HG02759 (cell line): ENCODE measurements around the gene KAZALD1.

ENCODE experiments used
- ATAC-seq: cut with Tn5 transposase; IDR thresholded peaks from one replicate; pipeline ENCODE4 v1.9.1; 2021; ENCODE audit warnings: mild to moderate bottlenecking, moderate library complexity; ENCODE audit not compliant: unreplicated experiment

KAZALD1 gene

GRCh38 chr10:101094121-101094879, 32.5 kb downstream of the KAZALD1 start:
- no peak for ATAC-seq

DNA sequence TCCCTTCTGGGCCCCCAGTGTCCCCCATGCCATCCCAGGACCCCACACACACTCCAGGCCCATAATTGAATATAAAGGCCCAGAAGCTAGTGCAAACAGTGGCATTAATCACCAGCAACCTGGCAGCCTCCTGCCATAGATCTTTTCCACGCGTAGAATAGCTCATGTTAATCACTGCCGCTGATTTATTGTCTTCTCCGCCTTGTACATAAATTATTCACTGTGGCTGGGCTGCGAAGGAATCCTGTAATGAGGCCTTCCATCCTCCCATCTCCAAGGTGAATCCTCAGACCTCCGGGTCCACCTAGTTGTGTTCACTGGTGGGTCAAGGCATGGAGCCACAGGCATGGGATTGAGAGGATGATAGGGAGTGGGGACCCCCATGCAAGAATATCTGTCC, 33.2 kb downstream of the KAZALD1 start:
- ATAC-seq = no peak

DNA sequence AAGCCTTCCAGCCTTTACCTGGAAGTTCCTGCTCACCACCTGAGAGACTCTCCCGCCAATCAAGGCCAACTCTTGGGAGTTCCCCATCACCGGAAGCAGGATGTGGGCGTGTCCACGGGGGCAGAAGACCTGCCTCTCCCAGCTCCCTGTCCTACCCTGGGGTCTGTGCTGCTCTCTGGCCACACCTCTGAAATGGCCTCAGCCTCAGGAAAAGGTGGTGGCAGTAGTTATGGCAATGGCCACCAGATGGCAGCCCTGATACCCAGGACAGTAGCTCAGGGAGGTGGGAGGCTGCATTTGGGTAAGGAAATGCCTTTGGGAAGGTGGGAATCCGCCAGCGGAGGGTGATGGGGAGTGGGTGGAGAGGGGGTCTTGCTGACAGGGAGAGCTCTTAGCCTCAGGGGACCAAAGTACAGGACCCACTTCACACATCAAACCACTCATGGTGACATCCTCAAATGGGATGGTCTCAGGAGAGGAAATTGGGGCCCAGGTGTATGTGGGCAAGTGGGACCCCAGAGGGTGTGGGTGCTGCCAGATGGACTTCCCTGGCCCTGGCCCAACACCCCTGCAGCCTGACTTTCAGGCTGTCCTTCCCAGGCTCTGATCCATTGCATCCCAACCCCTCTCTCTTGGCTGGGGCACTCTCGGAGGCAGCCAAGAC, 33.9 kb downstream of the KAZALD1 start:
- peak; percentile 80 for ATAC-seq

- ATAC-seq = no peak
Measured at GRCh38 chr10:101096378-101096777, 34.6 kb downstream of the KAZALD1 start.

DNA sequence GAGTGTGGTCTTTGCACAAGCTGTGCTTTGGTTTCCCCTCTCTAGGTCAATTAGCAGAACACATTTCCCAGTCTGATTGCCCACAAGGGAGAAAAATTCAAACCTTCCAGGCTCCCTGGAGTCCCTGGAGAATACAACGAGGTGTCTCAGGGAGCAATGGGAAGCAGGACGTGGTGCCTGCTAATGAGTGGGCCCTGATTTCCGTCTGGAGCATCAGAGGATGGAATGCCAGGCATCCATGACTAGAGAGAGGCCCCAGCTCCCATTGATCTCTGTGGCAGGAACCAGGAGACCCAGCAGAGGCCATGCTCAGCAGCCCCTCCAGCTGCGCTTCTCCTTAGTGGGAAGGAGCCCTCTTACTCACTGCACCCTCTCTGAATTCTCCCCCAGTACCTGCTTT, 36.1 kb downstream of the KAZALD1 start:
- no peak for ATAC-seq

DNA sequence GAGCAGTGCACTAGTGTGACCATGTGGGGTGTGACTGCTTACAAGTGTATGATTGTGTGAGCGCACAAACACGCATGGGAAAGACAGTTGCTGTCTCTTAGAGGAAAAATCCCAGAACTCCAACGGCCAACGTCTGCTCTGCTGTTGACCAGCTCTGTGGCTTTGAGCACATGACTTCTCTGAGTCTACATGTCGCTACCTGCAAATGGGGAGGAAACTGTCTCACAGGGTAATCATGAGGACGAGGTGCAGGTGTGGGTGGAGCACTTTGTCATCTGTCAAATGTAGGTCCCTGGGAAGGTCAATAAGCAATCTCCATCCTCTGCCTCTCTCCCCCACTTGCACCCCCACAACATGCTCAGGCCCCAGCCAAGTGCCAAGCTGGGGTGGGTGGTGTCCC, 38.1 kb downstream of the KAZALD1 start:
- ATAC-seq = no peak

GRCh38 chr10:101101372-101101881, 39.6 kb downstream of the KAZALD1 start:
- ATAC-seq = no peak

DNA sequence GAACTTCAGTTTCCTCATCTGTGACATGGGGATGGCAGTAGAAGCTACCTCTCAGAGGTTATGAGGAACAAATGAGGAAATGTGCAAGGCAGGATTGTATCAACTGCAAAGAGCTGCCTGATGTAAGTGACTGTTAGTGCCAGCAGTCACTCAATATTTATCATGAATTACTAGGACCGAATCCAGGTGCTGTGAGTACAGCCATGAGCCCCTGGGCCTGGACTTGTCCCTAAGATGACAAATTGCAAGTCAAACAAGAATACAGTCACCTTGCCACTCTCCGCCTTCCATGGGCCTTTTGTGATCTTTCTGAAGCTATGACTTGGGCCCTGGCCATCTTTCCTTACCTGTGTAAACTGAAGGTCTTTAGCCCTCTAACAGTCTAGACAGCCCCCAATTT, 41.6 kb downstream of the KAZALD1 start:
- ATAC-seq = no peak

DNA sequence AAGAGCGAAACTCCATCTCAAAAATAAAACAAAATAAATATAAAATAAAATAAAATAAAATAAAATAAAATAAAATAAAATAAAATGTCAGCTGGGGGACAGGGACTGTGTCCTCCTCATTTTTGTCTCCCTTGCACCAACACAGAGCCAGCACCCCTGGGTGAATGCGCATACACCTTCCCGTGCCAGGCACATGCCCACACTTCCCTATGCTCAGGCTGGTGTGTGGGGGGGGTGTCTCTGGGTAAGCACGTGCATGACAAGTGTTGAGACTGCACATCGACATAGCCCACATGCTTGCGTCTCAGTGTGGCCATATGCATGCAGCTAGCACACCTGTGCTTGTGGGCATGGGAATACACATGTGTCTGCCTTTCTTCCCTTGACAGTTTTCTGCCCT, 44.6 kb downstream of the KAZALD1 start:
- ATAC-seq = no peak

- ATAC-seq = no peak
Measured at GRCh38 chr10:101107771-101108170, 46.0 kb downstream of the KAZALD1 start.

GRCh38 chr10:101110856-101111523, 49.2 kb downstream of the KAZALD1 start:
- ATAC-seq = no peak

- ATAC-seq = no peak
Measured at GRCh38 chr10:101111547-101111946, 49.8 kb downstream of the KAZALD1 start.

DNA sequence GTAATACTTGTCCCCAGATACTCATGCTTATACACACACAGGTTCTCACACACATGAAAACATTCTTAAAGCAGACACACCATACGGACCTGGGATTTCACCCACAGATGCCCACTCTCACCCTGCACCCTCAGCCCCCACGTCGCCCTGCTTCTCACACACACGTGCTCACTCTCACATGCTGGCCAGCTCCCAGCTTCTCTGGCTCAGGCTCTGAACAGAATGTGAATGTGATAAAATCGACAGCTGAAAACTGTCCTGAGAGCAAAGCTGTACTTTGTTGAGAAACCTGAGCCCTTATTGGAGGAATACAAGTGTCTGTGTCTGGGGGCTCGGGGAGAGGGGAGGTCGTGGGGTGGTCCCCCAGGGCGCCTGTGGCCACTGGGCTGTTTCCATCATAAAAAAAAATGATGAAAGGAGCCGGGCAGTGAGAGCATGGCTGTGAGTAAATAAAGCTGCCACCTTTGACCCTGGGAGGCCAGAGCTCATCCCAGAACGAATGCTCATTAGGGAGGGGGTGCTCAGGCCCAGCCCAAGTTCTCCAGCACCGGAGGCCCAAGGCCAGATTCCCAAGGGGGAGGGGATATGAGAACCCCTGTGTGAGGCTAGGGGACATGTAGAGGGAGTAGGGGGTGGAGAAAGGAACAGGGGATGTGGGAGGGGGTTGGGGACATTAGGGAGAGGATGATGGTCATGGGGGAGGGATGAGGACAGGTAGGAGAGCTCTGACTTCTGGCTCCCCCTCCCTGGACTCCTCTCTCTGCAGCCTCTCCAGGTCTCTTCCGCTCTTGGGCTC, 51.2 kb downstream of the KAZALD1 start:
- no peak for ATAC-seq

DNA sequence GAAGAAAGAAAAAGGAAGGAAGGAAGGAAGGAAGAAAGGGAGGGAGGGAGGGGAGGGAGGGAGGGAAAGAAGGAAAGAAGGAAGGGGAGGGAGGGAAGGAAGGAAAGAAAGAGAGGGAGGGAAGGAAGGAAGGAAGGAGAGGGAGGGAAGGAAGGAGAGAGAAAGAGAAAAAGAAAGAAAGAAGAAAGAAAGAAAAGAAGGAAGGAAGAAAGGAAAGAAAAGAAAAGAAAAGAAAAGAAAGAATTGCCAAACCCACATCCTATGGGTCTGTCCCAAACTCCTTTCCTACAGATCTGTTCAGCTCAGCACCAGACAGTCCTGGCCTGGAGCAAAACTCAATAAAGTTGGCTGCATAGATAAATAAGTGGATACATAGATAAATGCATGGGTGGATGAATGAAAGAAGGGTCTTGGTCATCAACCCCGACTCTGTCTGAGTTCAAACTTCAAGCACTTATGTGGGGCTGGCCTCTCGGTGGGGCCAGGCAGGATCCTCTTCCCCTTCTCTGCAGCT, 52.2 kb downstream of the KAZALD1 start:
- ATAC-seq = no peak

DNA sequence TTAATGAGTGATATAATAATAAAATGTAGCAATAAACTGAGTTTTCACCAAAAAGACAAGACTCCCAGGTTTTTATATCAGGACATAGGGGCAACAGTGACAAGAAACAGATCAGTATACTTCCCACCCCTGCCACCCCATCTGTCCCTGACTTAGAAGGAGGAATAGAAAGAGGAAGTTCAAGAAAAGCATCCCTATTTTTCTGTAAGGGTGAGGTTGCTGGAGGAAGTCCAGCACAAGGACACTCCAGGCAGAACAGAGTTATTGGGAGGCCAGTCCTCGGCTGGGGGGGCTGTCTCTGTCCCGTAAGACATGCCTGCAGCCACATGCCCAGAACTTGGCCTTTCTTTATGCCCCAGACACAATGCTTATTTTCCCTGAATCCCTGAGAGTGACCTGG, 52.9 kb downstream of the KAZALD1 start:
- no peak for ATAC-seq
